Bronchial epithelial cell (primary cell): Measurements from ENCODE around the gene TMEM203. TPM values are rescaled to one million over a fixed set of nuclear protein-coding genes. Genes with fewer than 3 reads are reported as not detected.

Source experiments
- DNase-seq: peaks from one replicate; pipeline ENCODE4 v3.0.0-alpha.2; 2010; ENCODE audit warnings: low read depth
- FAIRE-seq: peaks from 2 replicates; lab custom pipeline; 2011; peaks lifted over from hg19 to GRCh38; lab: Jason Lieb, UNC
- H3K27me3 ChIP-seq: 2 replicates; pipeline ENCODE4 v1.5.1; 2011; ENCODE audit warnings: low read length; ENCODE audit not compliant: control insufficient read depth, insufficient read depth
- H3K36me3 ChIP-seq: 2 replicates; pipeline ENCODE4 v1.5.1; 2011; ENCODE audit warnings: low read length; ENCODE audit not compliant: control insufficient read depth, insufficient read depth
- H3K4me3 ChIP-seq: 2 replicates; pipeline ENCODE4 v1.5.1; 2011; ENCODE audit warnings: mild to moderate bottlenecking, low read depth, low read length, control low read depth
- CTCF ChIP-seq: IDR thresholded peaks from 2 replicates; pipeline ENCODE4 v1.5.1; 2011; ENCODE audit warnings: mild to moderate bottlenecking, moderate library complexity, low read length, control low read depth, inconsistent platforms; ENCODE audit not compliant: insufficient read depth, severe bottlenecking
- total RNA-seq: library from RNA; depleted of rRNA; stranded (reverse); fragments of >200 nt; gene quantifications from 2 replicates; pipeline ENCODE4 v1.2.1, GENCODE V29; 2014

TMEM203 gene
- total RNA-seq, 1 donor from 2014 or later = 39.2 TPM

- FAIRE-seq (no peak), DNase-seq (no peak)
- peaks cover 20% of the 10 kb centered on the region for H3K27me3 ChIP-seq
- no peak for TF ChIP-seq CTCF
- no peaks in the 10 kb centered on the region for H3K36me3 ChIP-seq
- no peak overlapping the region for H3K4me3 ChIP-seq
These were observed 40.8 kb downstream of the TMEM203 start for GRCh38 chr9:137164370-137165249.

DNA sequence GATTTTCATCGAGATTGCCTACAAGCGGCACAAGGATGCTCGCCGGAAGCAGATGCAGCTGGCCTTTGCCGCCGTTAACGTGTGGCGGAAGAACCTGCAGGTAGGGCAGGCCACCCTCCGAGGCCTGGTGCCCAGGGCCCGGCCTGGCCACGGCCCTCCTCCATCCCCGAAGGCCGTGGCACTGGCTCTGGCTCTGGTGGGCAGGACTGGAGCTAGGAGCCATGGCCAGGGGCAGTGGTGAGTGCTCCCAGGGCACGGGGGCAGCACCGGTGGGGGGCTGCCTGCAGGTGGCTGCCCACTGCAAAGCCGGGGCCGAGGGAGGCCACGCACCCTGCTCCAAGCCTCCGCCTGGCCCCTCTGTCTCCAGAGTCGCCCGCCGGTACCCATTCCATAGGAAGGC is 41.6 kb downstream of the TMEM203 start:
- H3K27me3 ChIP-seq = peaks cover 22% of the 10 kb centered on the region
- no peaks in the 10 kb centered on the region for H3K36me3 ChIP-seq
- TF ChIP-seq CTCF = no peak
- FAIRE-seq (no peak), DNase-seq (no peak)
- H3K4me3 ChIP-seq = no peak overlapping the region

GRCh38 chr9:137163365-137163715 is 42.1 kb downstream of the TMEM203 start:
- peak overlapping the region; percentile 31 for H3K4me3 ChIP-seq
- no peak for FAIRE-seq
- peaks cover 22% of the 10 kb centered on the region for H3K27me3 ChIP-seq

DNA sequence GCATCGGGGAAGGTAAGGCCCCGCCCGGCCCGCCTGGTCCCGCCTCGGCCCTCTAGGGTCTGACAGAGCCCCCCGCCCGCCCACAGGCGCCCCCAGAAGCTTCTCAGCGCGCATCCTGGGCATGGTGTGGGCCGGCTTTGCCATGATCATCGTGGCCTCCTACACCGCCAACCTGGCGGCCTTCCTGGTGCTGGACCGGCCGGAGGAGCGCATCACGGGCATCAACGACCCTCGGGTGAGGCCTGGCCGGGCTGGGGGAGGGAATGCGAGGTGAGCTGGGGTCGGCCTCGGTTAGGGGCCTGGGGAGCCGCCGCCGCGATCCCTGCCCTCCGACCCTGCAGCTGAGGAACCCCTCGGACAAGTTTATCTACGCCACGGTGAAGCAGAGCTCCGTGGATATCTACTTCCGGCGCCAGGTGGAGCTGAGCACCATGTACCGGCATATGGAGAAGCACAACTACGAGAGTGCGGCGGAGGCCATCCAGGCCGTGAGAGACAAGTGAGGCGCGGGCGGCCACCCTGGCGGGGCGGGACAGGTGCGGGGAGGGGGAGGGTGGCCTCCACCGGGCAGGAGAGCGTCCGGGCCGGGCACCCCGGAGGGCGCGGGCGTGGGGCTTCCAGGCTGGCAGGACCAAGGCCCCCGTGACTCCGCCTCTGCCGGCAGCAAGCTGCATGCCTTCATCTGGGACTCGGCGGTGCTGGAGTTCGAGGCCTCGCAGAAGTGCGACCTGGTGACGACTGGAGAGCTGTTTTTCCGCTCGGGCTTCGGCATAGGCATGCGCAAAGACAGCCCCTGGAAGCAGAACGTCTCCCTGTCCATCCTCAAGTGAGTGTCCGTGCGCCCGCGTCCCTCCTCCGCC is 42.7 kb downstream of the TMEM203 start:
- no peaks in the 10 kb centered on the region for H3K36me3 ChIP-seq
- peaks cover 20% of the 10 kb centered on the region for H3K27me3 ChIP-seq
- H3K4me3 ChIP-seq = peak overlapping the region; percentile 31
- DNase-seq (no peak), FAIRE-seq (no peak)
- TF ChIP-seq CTCF = peak; percentile 32

More at GRCh38 chr9:137163365-137163715, 42.1 kb downstream of the TMEM203 start:
- H3K36me3 ChIP-seq = no peaks in the 10 kb centered on the region
- DNase-seq = no peak
- no peak for TF ChIP-seq CTCF

GRCh38 chr9:137161558-137162486 is 43.6 kb downstream of the TMEM203 start:
- Histone ChIP-seq H3K36me3 (no peaks in the 10 kb centered on the region), H3K4me3 (no peak overlapping the region), H3K27me3 (peaks cover 20% of the 10 kb centered on the region)
- no peak for FAIRE-seq
- TF ChIP-seq CTCF = no peak
- DNase-seq = no peak
